22Rv1 (cell line): ENCODE results near the gene ANKHD1.

Source experiments
- H3K27ac ChIP-seq: fragments of 450-650 bp; 2 replicates; pipeline ENCODE4 v1.5.1; 2017
- CTCF ChIP-seq: fragments of 450-650 bp; IDR thresholded peaks from 2 replicates; pipeline ENCODE4 v1.5.1; 2017; ENCODE audit warnings: mild to moderate bottlenecking
- ZFX ChIP-seq: fragments of 450-650 bp; IDR thresholded peaks from 2 replicates; pipeline ENCODE4 v1.6.1; 2017; ENCODE audit warnings: antibody characterized with exemption, borderline replicate concordance

ANKHD1 gene

GRCh38 chr5:140557136-140557805 lies 155.6 kb downstream of the ANKHD1 start, which contains the start of gene SRA1:
TSS of gene SRA1 (minus strand) at chr5:140557473. CDS start at chr5:140557452, 21 bp downstream.
- peak within 1 kb of the TSS; percentile 74 for H3K27ac ChIP-seq
- TF ChIP-seq CTCF (no peak), ZFX (no peak)

GRCh38 chr5:140557965-140558364 lies 156.3 kb downstream of the ANKHD1 start:
- TF ChIP-seq CTCF (no peak), ZFX (no peak)
- H3K27ac ChIP-seq = peak overlapping the region; percentile 74

- H3K27ac ChIP-seq = peak overlapping the region; percentile 74; the same call in 1 of the 2 replicates
- no peak for TF ChIP-seq ZFX
- TF ChIP-seq CTCF = no peak
Measured at GRCh38 chr5:140558542-140558941, 156.9 kb downstream of the ANKHD1 start.

GRCh38 chr5:140560227-140560626 lies 158.6 kb downstream of the ANKHD1 start:
- TF ChIP-seq CTCF (no peak), ZFX (no peak)

GRCh38 chr5:140561753-140562523 lies 160.3 kb downstream of the ANKHD1 start:
- no peak for TF ChIP-seq CTCF
- no peak for TF ChIP-seq ZFX
- H3K27ac ChIP-seq = no peak overlapping the region

More at GRCh38 chr5:140560227-140560626, 158.6 kb downstream of the ANKHD1 start:
- H3K27ac ChIP-seq = no peak overlapping the region

- TF ChIP-seq CTCF (no peak), ZFX (no peak)
- peak overlapping the region; percentile 89 for H3K27ac ChIP-seq
Measured at GRCh38 chr5:140563596-140563995, 162.0 kb downstream of the ANKHD1 start.
